Measurements from ENCODE around the gene NUMB. TPM values are rescaled to one million over a fixed set of nuclear protein-coding genes. Genes with fewer than 3 reads are reported as not detected.

Gene NUMB
- total RNA-seq, 1 experiment from 2014 or later: 81.5 TPM

GRCh38 chr14:73276836-73277235 lies 181.5 kb downstream of the NUMB start:
- Mint-ChIP-seq H3K4me3 (ENCODE audit: unreplicated experiment) (no peak overlapping the region), H3K4me1 (ENCODE audit: insufficient read depth, unreplicated experiment) (no peaks in the 10 kb centered on the region), H3K27me3 (ENCODE audit: insufficient read depth, unreplicated experiment) (no peaks in the 10 kb centered on the region), H3K36me3 (ENCODE audit: insufficient read depth, unreplicated experiment) (peaks cover 77% of the 10 kb centered on the region), H3K9me3 (ENCODE audit: unreplicated experiment) (no peaks in the 10 kb centered on the region), H3K27ac (ENCODE audit: low read depth, unreplicated experiment) (no peak overlapping the region)
- intact Hi-C loops (cut with micrococcal nuclease): no loop called here
- no TSS peak for BruUV-seq (replicated peaks)
- ChIA-PET CTCF (interaction anchor here (1.2 kb wide), 1 partner anchor 104 kb away, joined by 3 read pairs; no protein-coding TSS in a partner anchor), POLR2A (no interaction called here)
- TF ChIP-seq CTCF (IDR thresholded peaks at IDR 0.05; ENCODE audit: unreplicated experiment): no peak
- DNase-seq (ENCODE audit: unreplicated experiment): no peak

GRCh38 chr14:73273799-73274198 lies 184.5 kb downstream of the NUMB start:
- ChIA-PET CTCF (interaction anchor here (1.4 kb wide), 1 partner anchor 101 kb away, joined by 4 read pairs; no protein-coding TSS in a partner anchor), POLR2A (interaction anchor here (1.3 kb wide), 1 partner anchor 11 kb away, joined by 4 read pairs; no protein-coding TSS in a partner anchor)
- intact Hi-C loops (cut with micrococcal nuclease): no loop called here
- Mint-ChIP-seq H3K4me1 (ENCODE audit: insufficient read depth, unreplicated experiment) (no peaks in the 10 kb centered on the region), H3K27me3 (ENCODE audit: insufficient read depth, unreplicated experiment) (no peaks in the 10 kb centered on the region), H3K4me3 (ENCODE audit: unreplicated experiment) (no peak overlapping the region), H3K36me3 (ENCODE audit: insufficient read depth, unreplicated experiment) (peaks cover 62% of the 10 kb centered on the region), H3K27ac (ENCODE audit: low read depth, unreplicated experiment) (no peak overlapping the region), H3K9me3 (ENCODE audit: unreplicated experiment) (no peaks in the 10 kb centered on the region)
- TF ChIP-seq CTCF (IDR thresholded peaks at IDR 0.05; ENCODE audit: unreplicated experiment): no peak
- BruUV-seq (replicated peaks): no TSS peak
- no peak for DNase-seq (ENCODE audit: unreplicated experiment)

GRCh38 chr14:73272393-73272792 lies 186.0 kb downstream of the NUMB start:
- no peaks in the 10 kb centered on the region for H3K27me3 Mint-ChIP-seq (ENCODE audit: insufficient read depth, unreplicated experiment)
- H3K27ac Mint-ChIP-seq (ENCODE audit: low read depth, unreplicated experiment): no peak overlapping the region
- H3K36me3 Mint-ChIP-seq (ENCODE audit: insufficient read depth, unreplicated experiment): peaks cover 58% of the 10 kb centered on the region

More at GRCh38 chr14:73272393-73272792, 186.0 kb downstream of the NUMB start:
- no peak for TF ChIP-seq CTCF (IDR thresholded peaks at IDR 0.05; ENCODE audit: unreplicated experiment)
- no peak for DNase-seq (ENCODE audit: unreplicated experiment)
- H3K9me3 Mint-ChIP-seq (ENCODE audit: unreplicated experiment): no peaks in the 10 kb centered on the region
- intact Hi-C loops (cut with micrococcal nuclease): no loop called here
- BruUV-seq (replicated peaks): no TSS peak
- no peaks in the 10 kb centered on the region for H3K4me1 Mint-ChIP-seq (ENCODE audit: insufficient read depth, unreplicated experiment)
- ChIA-PET CTCF (interaction anchor here (0.8 to 1.6 kb wide), 4 partner anchors 23 to 99 kb away, joined by 3 to 7 read pairs (median 4); no protein-coding TSS in a partner anchor), POLR2A (interaction anchor here (0.6 kb wide), 1 partner anchor 199 kb away, joined by 3 read pairs; no protein-coding TSS in a partner anchor)
- no peak overlapping the region for H3K4me3 Mint-ChIP-seq (ENCODE audit: unreplicated experiment)
